WI38 (cell line): ENCODE measurements around the gene ZPBP.

Experiments used
- H3K4me3 ChIP-seq: 2 replicates; pipeline ENCODE4 v1.5.1; 2011; ENCODE audit warnings: low read depth, mild to moderate bottlenecking, control low read depth, low read length
- TF ChIP-seq, protein P1 (sequence below): IDR thresholded peaks from 2 replicates; pipeline ENCODE4 v1.5.1; 2012; ENCODE audit warnings: low read depth, mild to moderate bottlenecking, control low read depth, low read length

The ZPBP gene, protein sequence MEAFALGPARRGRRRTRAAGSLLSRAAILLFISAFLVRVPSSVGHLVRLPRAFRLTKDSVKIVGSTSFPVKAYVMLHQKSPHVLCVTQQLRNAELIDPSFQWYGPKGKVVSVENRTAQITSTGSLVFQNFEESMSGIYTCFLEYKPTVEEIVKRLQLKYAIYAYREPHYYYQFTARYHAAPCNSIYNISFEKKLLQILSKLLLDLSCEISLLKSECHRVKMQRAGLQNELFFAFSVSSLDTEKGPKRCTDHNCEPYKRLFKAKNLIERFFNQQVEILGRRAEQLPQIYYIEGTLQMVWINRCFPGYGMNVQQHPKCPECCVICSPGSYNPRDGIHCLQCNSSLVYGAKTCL

GRCh38 chr7:50092579-50093491 is at the start of gene ZPBP:
TSS of gene ZPBP (minus strand) at chr7:50093246. CDS start at chr7:50093194, 52 bp downstream.
- no peak within 1 kb of the TSS for H3K4me3 ChIP-seq

DNA sequence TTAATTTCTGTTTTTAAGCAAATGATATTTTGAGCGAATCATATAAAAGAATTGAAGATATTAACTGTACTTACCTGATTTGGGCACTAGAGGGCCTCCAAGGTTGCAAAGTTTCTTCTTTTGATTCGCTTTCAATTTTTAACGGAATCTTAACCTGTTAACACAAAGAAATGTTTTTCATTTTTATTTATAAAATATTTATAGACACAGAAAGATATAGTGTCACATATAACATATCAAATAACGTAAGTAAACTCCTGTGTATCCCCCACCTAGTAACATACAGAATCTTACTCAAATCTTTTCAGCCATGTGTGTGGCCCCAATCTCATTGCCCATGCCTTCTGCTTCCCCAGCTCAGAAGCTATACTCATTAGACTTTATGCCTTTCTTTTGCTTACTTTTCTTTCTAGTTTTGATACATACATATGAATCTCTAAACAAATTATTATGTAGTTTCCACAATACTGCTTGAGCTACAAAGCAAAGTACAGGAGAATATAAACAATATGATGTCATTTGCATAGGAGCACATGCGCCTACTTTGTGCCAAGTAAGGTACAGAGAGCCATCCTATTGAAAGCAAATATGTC is 49.5 kb upstream of the ZPBP start:
- TF ChIP-seq, protein P1, sequence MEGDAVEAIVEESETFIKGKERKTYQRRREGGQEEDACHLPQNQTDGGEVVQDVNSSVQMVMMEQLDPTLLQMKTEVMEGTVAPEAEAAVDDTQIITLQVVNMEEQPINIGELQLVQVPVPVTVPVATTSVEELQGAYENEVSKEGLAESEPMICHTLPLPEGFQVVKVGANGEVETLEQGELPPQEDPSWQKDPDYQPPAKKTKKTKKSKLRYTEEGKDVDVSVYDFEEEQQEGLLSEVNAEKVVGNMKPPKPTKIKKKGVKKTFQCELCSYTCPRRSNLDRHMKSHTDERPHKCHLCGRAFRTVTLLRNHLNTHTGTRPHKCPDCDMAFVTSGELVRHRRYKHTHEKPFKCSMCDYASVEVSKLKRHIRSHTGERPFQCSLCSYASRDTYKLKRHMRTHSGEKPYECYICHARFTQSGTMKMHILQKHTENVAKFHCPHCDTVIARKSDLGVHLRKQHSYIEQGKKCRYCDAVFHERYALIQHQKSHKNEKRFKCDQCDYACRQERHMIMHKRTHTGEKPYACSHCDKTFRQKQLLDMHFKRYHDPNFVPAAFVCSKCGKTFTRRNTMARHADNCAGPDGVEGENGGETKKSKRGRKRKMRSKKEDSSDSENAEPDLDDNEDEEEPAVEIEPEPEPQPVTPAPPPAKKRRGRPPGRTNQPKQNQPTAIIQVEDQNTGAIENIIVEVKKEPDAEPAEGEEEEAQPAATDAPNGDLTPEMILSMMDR, result peak; percentile 41; the same call in 1 of the 2 replicates
- H3K4me3 ChIP-seq, result no peak overlapping the region

More at GRCh38 chr7:50092579-50093491, at the start of gene ZPBP:
- TF ChIP-seq, protein P1, result peak; percentile 6; the same call in 1 of the 2 replicates

- TF ChIP-seq, protein P1, result no peak
- no peak overlapping the region for H3K4me3 ChIP-seq
These were observed 48.8 kb upstream of the ZPBP start for GRCh38 chr7:50141854-50142253.

DNA sequence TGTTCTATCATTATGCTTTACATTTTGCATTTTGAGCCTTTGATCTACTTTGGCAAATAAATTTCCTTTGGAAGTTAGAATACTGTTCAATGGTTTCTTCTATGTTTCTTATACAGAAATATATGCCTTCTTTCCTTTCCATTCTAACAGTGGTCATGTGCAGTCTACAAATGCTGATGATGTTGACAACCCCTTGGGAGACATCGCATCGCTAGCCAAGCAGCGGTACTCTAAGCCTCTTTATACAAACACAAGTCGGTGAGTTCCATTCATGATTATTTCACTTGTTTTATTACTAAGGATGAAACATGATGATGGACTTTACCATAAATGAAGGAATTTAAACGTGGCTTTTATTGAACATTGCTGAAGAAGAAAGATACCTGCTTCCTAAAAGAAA is 48.1 kb upstream of the ZPBP start:
- TF ChIP-seq, protein P1, result no peak
- H3K4me3 ChIP-seq, result no peak overlapping the region

- no peak overlapping the region for H3K4me3 ChIP-seq
- TF ChIP-seq, protein P1, result no peak
These were observed 47.6 kb upstream of the ZPBP start for GRCh38 chr7:50140688-50141087.

DNA sequence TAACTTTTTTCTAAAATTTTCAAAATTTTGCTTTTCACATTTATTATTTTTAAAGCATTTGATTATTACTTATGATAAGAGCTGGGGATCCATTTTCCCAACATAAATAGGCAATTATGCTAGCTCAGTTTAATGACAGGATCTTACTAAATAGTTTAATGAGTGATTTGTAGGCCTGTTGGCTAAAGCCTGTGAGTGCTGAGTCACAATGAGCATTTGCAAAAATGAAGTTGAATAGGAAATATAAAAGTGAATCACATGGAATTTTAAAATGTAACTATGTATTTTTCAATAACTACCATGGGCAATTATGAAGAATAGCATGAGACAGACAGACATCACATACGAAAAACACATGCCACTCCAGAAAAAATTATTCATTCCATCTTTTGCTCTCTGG is 45.1 kb upstream of the ZPBP start:
- no peak overlapping the region for H3K4me3 ChIP-seq
- TF ChIP-seq, protein P1, result no peak

GRCh38 chr7:50125766-50126165 is 32.7 kb upstream of the ZPBP start:
- H3K4me3 ChIP-seq, result no peak overlapping the region
- TF ChIP-seq, protein P1, result no peak
